SJSA1 (cell line): ENCODE results near the gene SFRP5. TPM values are rescaled to one million over a fixed set of nuclear protein-coding genes. Genes with fewer than 3 reads are reported as not detected.

ENCODE experiments used
- DNase-seq, 2 experiments: peaks; one replicate each; pipeline ENCODE4 v3.0.0-alpha.2; 2015 to 2020; ENCODE audit warnings: low spot score in 2 of 2, low read depth in 1 of 2
- H3K27ac ChIP-seq: fragments of 250-450 bp; sonication (Bioruptor Pico); 2 replicates; pipeline ENCODE4 v1.5.1; 2020; ENCODE audit warnings: mild to moderate bottlenecking, moderate library complexity
- H3K27me3 ChIP-seq: fragments of 250-450 bp; sonication (Bioruptor Pico); replicated peaks from 2 replicates; pipeline ENCODE4 v1.5.1; 2020; ENCODE audit warnings: mild to moderate bottlenecking, moderate library complexity
- H3K36me3 ChIP-seq: fragments of 250-450 bp; sonication (Bioruptor Pico); 2 replicates; pipeline ENCODE4 v1.5.1; 2020; ENCODE audit warnings: mild to moderate bottlenecking
- H3K4me1 ChIP-seq: fragments of 250-450 bp; sonication (Bioruptor Pico); replicated peaks from 2 replicates; pipeline ENCODE4 v1.6.1; 2021; ENCODE audit warnings: mild to moderate bottlenecking
- H3K4me3 ChIP-seq: fragments of 250-450 bp; sonication (Bioruptor Pico); 2 replicates; pipeline ENCODE4 v1.5.1; 2020; ENCODE audit warnings: mild to moderate bottlenecking
- H3K9me3 ChIP-seq: fragments of 250-450 bp; sonication (Bioruptor Pico); replicated peaks from 2 replicates; pipeline ENCODE4 v1.5.1; 2020; ENCODE audit warnings: mild to moderate bottlenecking
- total RNA-seq: library from RNA; depleted of rRNA; stranded (reverse); fragments of >200 nt; shearing (Covaris generic); gene quantifications from 2 replicates; pipeline ENCODE4 v1.2.3, GENCODE V29; 2014

Gene SFRP5
- total RNA-seq, 1 experiment from 2014 or later, result not detected

GRCh38 chr10:97780841-97781617 lies 9.2 kb upstream of the SFRP5 start:
- no peak overlapping the region for H3K4me3 ChIP-seq
- peaks cover 10% of the 10 kb centered on the region for H3K4me1 ChIP-seq
- H3K9me3 ChIP-seq, result no peaks in the 10 kb centered on the region
- no peaks in the 10 kb centered on the region; the same call in 1 of the 2 replicates for H3K27me3 ChIP-seq
- no peaks in the 10 kb centered on the region for H3K36me3 ChIP-seq
- peak in 1 of 2 experiments; percentile 21 for DNase-seq
- H3K27ac ChIP-seq, result no peak overlapping the region

- no peaks in the 10 kb centered on the region for H3K9me3 ChIP-seq
- H3K27ac ChIP-seq, result no peak overlapping the region
- H3K4me3 ChIP-seq, result no peak overlapping the region
- no peaks in the 10 kb centered on the region; the same call in 1 of the 2 replicates for H3K27me3 ChIP-seq
- DNase-seq, result no peak
- H3K4me1 ChIP-seq, result peaks cover 10% of the 10 kb centered on the region
- H3K36me3 ChIP-seq, result no peaks in the 10 kb centered on the region
Observed at GRCh38 chr10:97779975-97780374, 8.2 kb upstream of the SFRP5 start.

DNA sequence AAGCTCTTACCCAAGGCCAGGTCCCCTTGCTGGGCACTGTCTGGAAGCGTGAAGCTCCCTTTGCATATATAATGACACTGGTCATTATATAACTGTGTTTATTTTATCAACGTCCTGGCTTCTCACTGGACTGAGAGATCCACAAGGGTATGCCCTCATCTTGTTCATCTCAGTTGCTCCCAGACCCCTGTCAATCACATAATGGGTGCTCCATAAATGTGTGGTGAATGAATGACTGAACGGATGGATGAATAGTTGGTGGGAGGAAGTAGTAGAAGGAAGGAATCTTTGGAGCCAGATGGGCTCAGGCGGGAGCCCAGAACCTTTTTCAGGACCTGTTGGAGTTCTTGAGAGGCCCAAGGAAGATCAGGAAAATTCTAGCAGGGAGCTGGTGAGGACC lies 7.7 kb upstream of the SFRP5 start:
- H3K36me3 ChIP-seq, result no peaks in the 10 kb centered on the region
- peaks cover 10% of the 10 kb centered on the region for H3K4me1 ChIP-seq
- no peaks in the 10 kb centered on the region; the same call in 1 of the 2 replicates for H3K27me3 ChIP-seq
- no peaks in the 10 kb centered on the region for H3K9me3 ChIP-seq
- no peak overlapping the region for H3K4me3 ChIP-seq
- H3K27ac ChIP-seq, result no peak overlapping the region
- no peak for DNase-seq

GRCh38 chr10:97778452-97779302 lies 6.9 kb upstream of the SFRP5 start:
- H3K9me3 ChIP-seq, result no peaks in the 10 kb centered on the region
- no peak overlapping the region for H3K4me3 ChIP-seq
- DNase-seq, result no peak
- no peaks in the 10 kb centered on the region; the same call in 1 of the 2 replicates for H3K27me3 ChIP-seq
- H3K36me3 ChIP-seq, result no peaks in the 10 kb centered on the region
- no peak overlapping the region for H3K27ac ChIP-seq
- H3K4me1 ChIP-seq, result peaks cover 10% of the 10 kb centered on the region

GRCh38 chr10:97777143-97777542 lies 5.3 kb upstream of the SFRP5 start:
- Histone ChIP-seq H3K9me3 (no peaks in the 10 kb centered on the region), H3K27ac (no peak overlapping the region), H3K4me3 (no peak overlapping the region), H3K36me3 (no peaks in the 10 kb centered on the region), H3K4me1 (peaks cover 10% of the 10 kb centered on the region), H3K27me3 (peaks cover 10% of the 10 kb centered on the region)
- no peak for DNase-seq

DNA sequence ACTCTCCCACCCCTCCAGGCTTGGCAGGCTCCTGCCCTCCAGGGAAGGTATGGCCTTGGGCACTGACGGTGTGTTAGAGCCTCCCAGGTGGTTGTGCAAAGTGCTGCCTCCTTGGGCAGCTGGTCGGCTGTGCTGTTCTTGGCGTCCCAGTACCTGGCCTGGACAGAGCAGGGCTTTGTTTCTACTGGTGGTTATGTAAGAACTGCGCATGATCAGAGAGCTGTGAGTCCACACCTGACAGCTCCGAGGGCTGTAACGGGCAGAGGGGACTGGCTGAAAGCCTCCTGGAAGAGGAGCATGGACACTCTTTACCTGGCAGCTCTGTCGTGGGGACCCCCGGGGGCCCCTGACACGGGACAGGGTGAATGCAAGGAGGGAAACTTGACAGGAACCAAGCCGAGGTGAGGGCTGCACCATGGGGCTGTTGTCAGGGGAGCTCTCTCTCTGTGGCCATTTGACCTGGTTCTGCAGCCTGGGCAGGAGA lies 3.1 kb upstream of the SFRP5 start:
- Histone ChIP-seq H3K4me3 (no peak overlapping the region), H3K4me1 (peaks cover 5% of the 10 kb centered on the region), H3K36me3 (no peaks in the 10 kb centered on the region), H3K27ac (no peak overlapping the region), H3K9me3 (no peaks in the 10 kb centered on the region), H3K27me3 (peaks cover 31% of the 10 kb centered on the region)
- no peak for DNase-seq

DNA sequence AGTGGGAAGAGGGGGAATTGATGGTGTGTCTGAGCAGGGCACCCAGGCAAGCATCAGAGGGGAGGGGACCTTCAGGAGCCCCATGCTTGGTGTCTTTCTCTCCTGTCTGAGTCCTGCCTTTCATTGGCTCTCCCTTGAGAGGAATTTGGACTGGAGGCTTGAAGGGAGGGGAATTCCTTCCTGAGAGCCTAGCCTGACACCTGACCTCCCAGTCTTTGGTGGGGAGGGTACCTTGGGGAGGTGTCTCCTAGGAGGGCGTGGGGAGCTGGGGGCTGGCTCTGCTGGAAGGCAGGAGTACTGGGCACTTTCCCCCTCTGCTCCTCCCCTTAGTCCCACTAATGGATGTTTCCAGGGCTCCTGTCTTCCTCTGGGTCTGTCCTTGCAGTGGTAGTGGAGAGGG lies 1.3 kb upstream of the SFRP5 start:
- no peak overlapping the region for H3K27ac ChIP-seq
- H3K9me3 ChIP-seq, result no peaks in the 10 kb centered on the region
- no peak for DNase-seq
- no peaks in the 10 kb centered on the region for H3K36me3 ChIP-seq
- H3K4me3 ChIP-seq, result no peak overlapping the region
- peaks cover 35% of the 10 kb centered on the region for H3K27me3 ChIP-seq
- H3K4me1 ChIP-seq, result peaks cover 5% of the 10 kb centered on the region

DNA sequence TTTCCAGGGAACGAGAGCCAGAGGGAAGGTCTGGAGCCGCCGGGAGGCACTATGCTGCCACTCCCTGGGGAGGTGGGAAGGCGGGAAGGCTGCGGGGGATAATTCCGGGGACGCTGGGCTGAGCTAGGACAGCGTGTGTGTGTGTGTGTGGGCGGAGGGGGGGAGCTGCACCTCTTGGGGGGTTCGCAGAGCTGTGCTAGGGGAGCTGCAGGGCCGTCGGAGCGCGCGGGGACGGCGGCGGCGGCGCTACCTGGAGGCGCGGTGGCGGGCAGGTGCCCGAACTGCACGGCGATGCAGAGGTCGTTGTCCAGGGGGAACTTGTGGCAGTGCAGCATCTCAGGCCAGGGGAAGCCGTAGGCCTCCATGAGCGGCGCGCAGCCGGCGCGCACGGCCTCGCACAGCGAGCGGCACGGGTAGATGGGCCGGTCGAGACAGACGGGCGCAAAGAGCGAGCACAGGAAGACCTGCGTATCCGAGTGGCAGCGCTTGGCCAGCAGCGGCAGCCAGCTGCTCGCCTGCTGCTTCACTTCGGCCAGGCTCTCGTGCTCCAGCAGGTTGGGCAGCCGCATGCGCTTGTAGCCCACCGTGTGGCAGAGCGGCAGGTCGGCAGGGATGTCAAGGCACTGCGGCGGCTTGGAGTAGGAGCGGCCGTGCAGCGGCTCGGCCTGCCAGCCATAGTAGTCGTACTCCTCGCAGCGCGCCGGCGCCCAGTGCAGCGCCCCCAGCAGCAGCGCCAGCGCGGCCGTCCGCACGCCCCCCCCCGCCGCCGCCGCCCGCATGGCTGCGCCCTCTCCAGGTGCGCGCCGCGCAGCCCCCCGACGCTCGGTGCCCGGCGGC lies 526 bp downstream of the SFRP5 start:
- Histone ChIP-seq H3K27ac (no peak overlapping the region), H3K4me3 (no peak overlapping the region), H3K4me1 (peaks cover 5% of the 10 kb centered on the region), H3K9me3 (no peaks in the 10 kb centered on the region), H3K36me3 (no peaks in the 10 kb centered on the region), H3K27me3 (peaks cover 35% of the 10 kb centered on the region)
- no peak for DNase-seq

DNA sequence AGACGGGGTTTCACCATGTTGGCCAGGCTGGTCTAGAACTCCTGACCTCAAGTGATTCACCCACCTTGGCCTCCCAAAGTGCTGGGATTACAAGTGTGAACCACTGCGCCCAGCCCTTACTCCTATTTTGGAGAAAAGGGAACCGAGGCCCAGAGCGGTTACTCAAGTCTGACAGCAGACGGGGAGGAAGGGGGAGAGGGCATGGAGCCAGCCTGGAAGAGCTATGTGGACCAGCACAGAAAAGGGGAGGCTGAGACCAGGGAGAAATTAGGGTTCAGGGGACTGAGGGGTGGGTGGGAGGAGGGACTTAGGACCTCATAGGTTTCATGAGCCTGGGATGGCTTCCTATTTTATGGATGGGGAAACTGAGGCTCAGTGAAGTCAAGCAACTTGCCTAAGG lies 1.5 kb downstream of the SFRP5 start:
- H3K9me3 ChIP-seq, result no peaks in the 10 kb centered on the region
- H3K27me3 ChIP-seq, result peaks cover 35% of the 10 kb centered on the region
- H3K4me1 ChIP-seq, result peaks cover 5% of the 10 kb centered on the region
- H3K4me3 ChIP-seq, result no peak overlapping the region
- no peak overlapping the region for H3K27ac ChIP-seq
- no peaks in the 10 kb centered on the region for H3K36me3 ChIP-seq
- no peak for DNase-seq

DNA sequence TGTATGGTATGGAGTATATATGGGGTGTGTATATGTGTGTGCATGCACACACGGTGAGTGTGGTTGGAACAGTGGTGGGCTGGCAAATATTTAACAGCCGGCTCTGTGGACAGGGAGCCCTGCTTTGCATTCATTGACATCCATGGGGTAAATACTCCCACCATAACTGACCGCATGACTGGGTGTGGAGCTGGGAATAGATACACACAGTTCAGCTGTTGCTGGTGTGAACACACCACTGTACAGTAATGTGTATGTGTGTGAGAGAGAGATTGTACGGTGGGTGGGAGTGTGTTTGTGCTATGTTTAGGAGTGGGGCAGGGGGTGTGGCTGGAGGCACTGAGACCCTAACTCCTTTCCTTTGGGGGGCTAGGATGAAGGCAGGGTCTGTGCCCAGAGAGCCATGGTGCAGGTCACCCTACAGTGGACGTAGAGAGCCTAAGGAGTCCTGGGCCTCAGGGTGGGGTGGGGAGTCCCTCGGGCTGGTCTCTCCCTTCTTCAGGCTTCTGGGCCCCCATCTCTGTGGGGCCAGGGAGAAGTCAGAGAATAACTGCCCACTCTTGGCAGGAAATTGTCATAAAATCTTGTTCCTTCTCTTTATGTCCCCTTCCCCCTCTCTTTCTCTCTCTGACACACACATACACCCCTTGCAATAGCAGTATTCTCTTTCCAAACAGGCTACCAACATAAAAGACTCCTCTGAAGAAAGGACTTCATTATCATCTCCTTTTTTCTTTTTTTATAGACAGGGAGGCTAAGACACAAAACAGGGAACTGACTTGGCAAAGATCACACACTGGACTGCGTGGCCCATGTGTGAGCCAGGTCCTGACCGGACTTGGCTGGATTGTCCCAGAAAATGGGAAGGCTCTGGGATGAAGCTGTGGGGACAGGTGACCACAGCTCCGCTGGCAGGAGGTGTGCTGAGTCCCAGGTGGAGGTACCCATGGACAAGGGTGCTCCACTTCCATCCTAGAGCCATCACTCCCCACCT lies 3.2 kb downstream of the SFRP5 start:
- peaks cover 35% of the 10 kb centered on the region for H3K27me3 ChIP-seq
- DNase-seq, result no peak
- H3K4me3 ChIP-seq, result no peak overlapping the region
- H3K27ac ChIP-seq, result no peak overlapping the region
- no peaks in the 10 kb centered on the region for H3K9me3 ChIP-seq
- peaks cover 5% of the 10 kb centered on the region for H3K4me1 ChIP-seq
- H3K36me3 ChIP-seq, result no peaks in the 10 kb centered on the region

DNA sequence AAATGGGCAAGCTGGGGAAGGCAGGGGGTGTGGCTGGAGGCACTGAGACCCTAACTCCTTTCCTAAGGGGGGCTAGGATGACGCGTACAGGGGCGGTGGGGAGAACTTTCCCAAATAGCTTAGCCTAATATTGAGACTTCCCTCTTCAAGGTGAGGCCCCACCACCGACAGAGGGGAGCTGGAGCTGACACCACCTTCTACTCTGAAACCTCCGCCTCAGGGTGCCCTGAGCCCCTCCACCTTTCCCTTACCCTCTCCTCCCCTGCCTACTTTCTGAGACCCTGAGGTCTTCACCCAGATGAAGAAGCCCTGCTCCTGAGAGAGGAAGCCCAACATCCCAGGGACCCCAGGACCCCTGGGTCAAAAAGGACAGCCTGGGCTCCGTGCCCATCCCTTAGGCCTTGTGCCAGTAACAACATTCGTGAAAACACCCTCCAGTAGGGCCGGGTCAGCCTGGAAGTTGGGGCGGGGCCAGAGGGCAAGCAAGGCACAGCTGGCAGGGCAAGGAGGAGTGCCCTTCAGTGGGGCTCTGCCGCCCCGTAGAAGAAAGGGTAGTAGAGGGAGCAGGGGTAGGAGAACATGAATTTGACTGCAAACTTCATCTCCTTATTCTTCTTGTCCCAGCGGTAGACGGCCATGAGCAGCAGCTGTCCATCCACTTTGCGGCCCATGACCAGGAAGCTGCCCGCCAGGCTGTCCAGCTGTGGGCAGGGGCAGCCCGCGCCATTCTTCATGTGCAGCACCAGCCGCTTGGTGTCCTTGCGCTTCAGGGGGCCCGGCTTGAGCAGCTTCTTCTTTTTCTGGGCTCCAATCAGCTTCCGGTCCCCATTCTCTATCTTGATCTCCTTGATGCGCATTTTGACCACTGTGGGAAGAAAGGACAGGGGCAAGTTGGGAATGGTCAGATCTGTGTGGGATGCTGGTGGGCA lies 4.5 kb downstream of the SFRP5 start:
- H3K27me3 ChIP-seq, result peaks cover 26% of the 10 kb centered on the region
- no peak overlapping the region for H3K4me3 ChIP-seq
- no peak overlapping the region for H3K27ac ChIP-seq
- DNase-seq, result no peak
- H3K36me3 ChIP-seq, result no peaks in the 10 kb centered on the region; the same call in 1 of the 2 replicates
- peaks cover 5% of the 10 kb centered on the region for H3K4me1 ChIP-seq
- H3K9me3 ChIP-seq, result no peaks in the 10 kb centered on the region
